Stimulated activated CD4-positive, alpha-beta T cell treated with anti-CD3 and anti-CD28 coated beads, Interleukin-15, amount 100 ng/mL, for 48 hours (primary cell): Measurements from ENCODE around the gene PRKACG.
"Not testable (repeated sequence)": the region's sequence is repeated elsewhere in the genome, so short reads cannot be mapped to it uniquely, and the experiment has no call there.

ENCODE experiments used
- DNase-seq, 2 donors: peaks; one replicate each; pipeline ENCODE4 v3.0.0-alpha.2; 2020; ENCODE audit warnings: low read depth in 2 of 2

Gene PRKACG

DNA sequence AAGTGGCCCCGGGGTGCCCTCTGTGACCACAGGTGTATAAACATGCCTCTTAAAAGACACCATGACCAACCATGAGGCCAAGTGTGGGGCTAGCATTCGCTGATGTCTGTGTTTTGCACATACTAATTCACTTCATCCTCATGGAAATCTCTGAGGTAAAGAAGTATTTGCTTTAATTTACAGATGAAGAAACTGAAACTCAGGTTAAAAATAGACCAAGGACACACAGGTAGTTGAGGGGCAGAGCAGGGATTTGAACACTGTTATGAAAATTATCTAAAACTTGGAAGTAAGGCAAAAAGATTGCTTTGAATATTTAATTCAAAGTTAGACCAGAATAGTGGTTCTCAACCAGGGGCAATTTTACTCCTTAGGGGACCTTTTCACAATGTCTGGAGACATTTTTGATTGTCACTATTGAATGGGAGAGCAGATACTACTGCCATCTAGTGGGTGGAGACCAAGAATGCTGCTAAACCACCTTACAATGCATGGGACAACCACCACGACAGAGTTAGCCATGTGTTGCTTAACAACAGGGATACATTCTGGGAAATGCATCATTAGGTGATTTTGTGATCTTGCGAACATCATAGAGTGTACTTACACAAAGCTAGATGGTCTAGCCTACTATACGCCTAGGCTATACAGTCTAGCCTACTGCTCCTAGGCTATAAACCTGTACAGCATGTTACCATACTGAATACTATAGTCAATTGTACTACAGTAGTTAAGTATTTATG lies 13.6 kb upstream of the PRKACG start:
- peak in 1 of 2 donors; percentile 29 for DNase-seq

DNA sequence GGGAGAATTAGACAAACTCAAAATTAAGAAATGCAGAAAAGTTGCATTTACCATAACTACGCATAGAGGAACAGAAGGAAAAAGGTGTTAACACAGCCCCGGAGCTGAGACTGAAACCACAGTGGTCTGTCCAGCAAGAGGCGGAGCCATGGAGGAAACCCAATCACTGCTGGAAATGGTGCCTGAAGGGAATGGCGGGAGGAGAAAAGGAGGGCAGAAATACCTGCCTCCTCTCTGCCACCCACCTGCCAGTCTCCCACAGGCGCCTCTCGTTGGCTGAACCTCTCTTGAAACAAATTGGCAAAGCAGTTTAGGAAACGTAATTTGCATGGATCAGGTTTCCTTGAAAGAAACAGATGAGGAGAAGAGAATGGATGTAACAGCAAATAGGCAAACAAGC lies 9.7 kb upstream of the PRKACG start:
- DNase-seq: no peak

DNA sequence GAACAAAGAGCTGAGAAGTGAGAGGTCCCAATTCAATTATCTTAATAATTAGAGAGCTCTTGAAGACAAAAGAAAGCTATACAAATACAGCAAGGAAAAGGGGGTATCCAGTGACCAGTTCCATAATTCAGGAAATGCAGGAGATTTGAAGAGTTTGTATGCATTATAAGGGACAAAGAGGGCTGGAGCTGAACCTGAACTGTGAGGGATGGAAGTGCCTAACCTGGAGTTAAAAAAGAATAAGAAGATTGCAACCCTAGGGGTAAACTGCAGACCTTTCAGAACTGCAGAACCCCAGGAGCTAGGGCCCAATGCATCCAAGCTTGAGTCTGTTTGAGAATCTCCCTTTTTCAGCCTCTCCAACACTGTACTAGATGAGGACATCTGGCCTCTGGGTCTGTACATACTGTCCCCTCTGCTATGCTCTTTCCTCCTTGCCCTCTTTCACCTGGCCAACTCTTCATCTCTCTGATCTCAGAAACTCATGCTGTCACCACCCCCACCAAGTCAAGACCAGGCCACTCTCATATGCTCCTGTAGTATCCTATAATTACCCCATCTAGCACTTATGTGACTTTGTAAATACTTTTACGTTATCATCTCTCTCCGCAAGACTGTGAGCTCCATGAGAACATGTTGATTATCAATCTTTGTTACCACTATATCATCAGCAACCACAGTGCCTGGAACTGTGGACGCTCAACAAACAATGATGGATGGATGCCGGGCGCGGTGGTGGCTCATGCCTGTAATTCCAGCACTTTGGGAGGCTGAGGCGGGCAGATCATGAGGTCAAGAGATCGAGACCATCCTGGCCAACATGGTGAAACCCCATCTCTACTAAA lies 6.6 kb upstream of the PRKACG start:
- DNase-seq: no peak

DNA sequence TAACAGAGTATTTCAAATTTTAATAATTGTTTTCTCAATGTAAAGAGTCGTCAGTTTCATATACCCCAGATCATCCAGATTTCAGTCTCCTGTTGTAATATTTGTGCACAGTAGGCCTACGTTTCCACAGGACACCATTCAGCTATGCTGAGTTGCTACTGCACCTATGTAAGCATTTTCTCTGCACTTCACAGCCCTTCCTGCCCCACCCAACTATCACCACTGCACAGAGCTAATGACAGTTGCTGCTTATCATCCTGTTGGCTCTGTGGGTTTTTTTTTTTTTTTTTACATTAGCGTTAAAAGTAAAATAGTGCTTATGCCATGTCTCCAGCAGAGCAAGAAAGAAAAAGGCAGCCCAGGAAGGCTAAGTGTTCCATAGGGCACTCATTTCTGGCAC lies 5.9 kb upstream of the PRKACG start:
- DNase-seq: no peak

DNA sequence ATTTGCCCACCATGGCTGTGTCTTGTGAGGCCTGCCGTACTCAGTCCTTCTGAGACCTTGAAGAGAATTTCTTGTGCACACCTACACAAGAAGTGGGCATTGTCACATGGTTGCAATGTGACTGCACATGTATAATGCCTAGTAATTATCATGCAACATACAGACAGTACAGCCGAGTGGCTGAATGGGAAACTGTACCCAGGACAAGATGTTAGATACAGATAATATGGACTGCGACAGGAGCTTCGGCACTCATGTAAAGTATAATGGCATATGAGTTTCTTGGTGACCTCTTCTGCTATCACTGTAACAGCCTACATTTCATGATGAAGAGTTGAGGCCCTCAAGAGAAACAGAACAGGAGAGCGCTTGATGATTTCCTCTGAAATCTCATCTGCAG lies 4.8 kb upstream of the PRKACG start:
- DNase-seq: no peak

DNA sequence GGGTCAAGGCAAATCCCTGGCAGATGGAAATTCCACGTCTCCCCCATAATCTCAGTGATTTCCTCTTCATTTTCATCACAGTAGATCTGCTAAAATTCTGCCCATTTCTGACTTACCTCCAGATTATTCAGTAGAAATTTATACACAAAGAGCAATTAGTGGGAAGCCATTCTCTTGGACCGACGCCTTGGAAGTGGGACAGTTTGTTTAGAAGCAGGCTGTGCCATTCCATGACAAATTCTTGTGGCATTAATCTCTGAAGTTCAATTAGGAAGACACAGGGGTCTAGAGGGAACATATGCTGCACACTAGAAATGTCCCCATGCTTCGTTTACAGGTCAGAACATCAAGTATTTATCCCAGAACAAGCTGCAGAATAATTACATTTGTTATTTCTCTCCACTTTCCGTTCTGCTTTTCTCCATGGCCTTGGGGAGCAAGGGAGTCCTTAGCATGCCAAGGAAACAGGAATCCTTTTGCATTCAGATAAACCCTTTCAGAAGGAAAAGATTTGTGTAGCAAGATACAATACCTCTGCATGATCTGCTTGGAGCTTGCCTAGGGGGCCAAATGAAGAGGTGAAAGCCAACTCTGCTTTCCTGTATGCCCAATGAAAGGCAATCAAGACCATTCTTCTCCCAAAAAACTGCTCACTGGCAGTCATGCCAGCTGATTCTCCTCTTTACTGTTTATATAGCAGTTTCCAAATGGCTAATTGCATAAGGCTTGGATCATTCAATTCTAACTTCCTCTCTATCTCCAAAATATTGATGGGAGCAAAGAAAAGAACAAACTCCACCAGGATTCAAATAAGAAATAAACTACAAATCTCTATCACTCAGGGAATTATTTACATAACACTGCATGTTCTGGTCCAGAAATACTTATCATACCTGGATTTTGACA lies 2.5 kb upstream of the PRKACG start:
- no peak for DNase-seq

DNA sequence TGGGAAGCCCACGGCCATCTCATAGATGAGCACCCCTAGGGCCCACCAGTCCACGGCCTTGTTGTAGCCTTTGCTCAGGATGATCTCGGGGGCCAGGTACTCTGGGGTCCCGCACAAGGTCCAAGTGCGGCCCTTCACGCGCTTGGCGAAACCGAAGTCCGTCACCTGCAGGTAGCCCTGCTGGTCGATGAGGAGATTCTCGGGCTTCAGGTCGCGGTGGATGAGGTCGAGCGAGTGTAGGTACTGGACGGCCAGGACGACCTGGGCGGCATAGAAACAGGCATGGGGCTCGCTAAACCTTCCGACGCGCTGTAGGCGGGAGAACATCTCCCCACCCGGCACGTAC lies 558 bp downstream of the PRKACG start:
- DNase-seq: no peak

DNA sequence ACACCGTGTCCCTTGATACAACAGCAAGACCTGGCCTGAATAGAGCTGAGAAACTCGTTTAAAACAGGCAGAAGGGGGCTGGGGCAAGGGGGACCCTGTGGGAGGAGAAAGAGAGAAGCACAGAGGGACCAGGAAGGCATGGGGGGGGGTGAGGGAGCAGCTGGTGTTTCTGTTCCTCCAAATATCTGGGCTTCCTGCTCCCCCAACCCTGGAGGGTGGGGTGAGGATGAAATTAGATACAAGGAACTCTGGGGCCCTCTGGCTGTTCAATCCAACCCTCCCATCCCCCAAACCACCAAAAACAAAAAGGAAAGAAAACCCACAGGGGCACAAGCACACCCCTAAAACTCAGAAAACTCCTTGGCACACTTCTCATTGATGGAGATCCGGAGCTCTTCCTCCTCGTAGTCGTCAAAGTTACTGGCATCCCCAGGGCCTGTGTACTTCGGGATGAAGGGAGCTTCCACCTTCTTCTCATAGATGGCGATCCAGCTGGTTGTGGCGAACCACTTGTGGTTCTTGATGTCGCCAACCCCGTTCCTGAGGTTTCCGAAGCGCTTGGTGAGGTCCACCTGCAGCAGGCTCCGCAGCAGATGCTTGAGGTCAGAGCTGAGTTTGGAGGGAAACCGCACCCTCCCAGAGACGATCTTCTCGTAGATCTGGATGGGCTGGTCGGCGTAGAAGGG lies 1.1 kb downstream of the PRKACG start:
- no peak for DNase-seq

DNA sequence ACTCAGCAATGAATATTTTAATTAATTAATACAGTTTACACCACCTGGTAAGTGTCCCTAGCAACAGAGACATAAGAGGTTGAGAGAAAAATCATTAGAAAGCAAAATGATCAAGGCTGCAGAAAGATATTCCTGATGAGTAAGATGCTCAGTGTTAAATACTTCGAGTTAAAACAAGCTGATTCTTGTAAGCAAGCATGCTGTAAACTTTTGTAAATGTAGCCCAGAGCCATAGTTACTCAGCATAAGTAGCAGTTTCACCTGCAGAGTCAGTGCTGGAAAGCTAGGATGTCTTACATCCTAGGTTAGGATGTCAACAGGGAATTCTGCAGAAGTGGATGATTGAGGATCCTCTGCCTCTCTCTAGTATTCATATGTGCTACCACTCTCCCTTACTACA lies 4.2 kb downstream of the PRKACG start:
- DNase-seq: no peak

DNA sequence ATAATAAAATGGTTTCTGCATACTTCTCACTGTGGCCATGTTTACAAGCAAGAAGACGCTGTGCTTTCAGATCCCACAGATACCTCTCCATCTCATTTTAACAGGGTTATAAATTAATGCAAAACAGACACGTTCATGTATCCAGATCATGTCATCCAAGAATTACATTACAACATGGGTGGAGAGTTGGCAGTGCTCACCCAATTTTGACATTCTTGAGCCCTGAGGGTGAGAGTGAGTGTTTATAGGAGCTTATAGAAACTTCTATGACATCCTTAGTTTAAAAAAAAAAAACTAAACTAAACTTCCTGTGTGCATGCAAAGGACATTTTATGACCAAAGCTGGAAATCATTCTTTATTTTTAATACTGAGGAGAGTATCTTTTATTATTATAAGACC lies 9.1 kb downstream of the PRKACG start:
- no peak for DNase-seq

DNA sequence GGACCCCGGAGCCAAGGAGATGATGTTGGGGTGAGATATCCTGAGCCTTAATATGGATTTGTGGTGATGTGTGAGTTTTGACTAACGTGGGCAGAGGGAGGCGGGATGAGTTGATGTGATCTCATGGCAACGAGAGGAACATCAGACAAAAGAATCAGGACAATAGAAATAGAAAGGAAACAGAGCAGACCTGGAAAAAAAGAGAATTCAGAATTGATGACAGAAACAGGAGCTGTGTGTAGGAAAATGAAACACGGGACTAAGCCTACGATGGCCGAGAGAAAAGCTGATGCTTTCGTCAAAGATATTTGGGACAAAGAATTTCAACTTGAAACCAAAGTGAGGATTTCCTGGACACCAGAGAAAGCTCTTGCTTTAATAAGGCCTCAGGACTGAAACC lies 10.9 kb downstream of the PRKACG start:
- no peak for DNase-seq

DNA sequence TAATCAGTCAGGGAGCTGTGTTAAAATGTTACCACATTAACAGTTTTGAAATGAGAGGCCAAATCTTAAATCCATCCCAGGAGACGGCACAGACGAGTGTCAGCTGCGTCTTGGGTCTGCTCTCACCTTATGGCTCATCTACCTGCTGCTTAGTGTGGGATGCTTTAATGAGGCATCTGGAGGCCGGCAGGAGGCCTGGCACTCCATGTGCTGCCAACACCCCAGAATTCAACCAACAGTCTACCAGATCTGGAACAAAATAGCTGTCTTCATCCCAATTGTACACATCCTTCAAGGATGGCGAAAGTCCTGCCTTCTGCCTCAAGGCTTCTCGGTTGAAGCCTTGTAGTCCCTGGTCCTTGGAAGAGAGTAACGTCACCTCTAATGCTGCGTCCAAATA lies 12.0 kb downstream of the PRKACG start:
- no peak for DNase-seq

DNA sequence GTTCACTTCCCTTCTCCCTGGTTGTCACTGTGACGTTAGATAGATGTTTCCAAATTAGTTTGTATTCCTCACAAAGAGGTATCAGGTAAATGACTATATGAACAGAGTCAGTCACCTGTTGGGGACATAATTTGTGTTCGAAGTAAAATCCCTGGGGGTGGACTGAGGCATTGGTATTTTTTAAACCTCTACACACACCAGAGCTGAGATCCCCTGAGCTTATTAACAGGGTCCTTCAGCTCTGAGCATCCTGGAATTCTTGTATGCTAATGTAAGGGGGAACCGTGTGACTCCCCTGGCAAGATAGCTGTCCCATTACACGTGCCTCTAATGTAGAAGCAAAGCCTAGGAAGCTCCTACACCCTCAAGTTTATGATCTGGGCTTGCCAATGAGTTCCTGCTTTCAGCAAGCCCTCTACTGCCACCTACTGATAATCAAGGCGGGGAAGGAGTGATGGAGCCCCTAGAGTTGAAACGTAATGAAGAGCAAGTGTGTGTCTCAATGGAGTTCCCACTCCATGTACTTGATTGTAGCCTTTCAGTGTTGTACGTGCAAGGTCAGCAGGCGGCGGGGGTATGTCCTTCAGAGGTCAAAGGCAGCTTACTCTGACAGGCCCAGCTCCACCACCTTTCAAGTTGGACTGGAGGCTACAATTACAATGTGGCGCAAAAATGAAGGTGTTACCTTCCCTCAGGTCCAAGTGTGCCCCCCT lies 14.4 kb downstream of the PRKACG start:
- peak; percentile 30 to 60 for DNase-seq

DNA sequence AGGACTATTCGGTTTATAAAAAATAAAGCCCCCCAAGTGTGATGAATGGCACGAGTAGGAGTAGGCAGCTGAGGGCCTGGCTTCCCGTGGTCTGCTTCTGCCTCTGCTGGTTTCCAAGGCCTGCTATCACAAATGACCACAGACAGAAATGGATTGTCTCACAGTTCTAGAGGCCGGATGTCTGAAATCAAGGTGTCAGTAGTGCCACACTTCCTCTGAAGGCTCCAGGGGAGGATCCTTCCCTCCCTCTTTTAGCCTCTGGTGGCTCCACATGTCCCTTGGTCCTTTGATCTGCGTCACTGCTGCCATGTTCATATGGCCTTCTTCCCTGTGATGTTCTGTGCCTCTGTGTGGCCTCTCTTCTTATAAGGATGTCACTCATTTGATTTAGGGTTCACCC lies 15.1 kb downstream of the PRKACG start:
- DNase-seq: no peak

DNA sequence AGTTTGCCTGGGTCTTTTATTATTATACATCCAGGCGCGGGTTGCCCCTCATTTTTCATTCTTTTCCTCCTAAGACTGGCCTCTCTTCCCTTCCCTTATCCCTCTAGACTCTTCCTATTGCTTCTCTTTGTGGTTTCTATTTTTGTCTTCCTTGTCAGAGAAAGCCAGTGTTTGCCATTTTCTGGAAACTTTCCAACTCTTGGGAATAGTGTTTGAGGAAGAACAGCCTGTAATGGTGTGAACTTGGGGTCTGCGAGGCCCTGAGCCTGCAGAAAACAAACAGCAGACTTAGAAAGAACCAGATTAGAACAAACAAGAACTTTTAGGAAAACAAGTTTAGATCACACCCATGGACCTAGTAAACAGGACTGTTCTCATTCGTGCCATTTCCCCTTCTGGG lies 15.5 kb downstream of the PRKACG start:
- DNase-seq: no peak

DNA sequence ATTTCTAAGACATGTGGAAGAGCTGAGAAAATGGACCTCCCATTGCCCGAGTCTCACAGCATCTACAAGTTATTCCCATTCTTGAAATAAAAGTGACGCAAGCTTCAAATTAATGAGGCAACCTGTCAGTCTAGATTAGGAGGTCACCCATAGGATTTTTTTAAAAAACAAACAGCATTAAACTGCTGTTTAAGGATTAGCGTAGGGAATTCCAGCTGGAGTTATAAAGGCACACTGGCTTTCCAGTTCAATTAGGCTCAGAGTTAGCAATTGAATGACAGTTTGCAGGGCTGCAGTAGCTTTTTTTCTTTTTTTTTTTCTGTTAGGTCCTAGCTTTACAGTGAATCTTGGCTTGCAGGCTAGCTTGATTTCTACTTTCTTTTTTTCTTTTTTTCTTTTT lies 16.2 kb downstream of the PRKACG start:
- no peak for DNase-seq

DNA sequence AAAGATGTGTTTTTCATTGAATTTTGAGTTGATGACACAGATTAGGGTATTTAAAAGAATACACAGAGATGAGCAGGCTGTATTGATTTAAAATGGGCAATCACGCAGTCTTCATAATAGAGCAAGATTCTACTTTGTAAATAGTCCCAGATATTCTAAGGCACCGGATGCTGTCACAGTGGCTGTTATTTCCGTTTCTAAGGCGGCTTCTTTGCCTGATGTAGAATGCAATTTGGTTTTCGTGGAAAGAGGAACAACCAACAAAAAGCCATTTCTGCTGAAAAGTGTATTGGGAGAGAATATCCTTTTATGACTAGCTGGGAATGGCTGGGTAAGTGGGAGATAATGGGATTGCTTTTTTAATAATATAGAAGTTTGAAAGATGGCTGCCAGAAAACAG lies 17.5 kb downstream of the PRKACG start:
- no peak for DNase-seq

DNA sequence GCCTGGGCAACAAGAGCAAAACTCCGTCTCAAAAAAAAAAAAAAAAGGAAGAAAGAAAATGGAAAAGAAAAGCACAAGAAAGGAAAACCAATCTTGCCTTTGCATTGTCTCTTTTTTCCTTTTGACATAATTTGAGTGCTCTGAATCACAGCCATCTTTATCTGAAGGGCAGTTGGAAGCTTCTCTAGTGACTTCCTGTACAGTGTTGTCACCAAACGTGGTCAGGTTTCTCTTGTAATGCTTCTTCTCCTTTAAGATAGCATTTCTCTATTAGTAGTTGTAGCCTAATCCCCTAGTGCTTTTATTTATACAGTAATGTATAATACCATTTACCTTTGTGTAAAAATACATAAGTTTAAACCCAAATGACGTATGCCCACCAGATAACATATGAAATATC lies 18.1 kb downstream of the PRKACG start:
- no peak for DNase-seq

DNA sequence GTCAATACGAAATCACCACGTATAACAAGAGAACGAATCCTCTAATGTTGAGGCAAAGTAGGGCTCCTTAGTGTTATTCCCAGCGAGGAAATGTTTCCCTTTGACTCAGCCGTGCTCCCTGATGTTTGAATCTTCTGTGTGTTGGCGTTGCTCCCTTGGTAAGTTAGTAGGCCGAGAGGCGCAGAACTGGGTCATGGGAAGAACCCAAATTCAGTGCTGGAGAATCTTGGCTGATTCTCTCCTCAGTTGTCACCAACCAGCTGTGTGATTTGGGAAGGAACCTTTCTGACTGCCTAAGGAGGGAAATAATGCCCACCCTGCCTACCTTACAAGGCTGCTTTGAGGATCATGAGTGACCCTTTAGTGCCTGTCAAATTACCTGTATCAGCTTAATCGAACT lies 22.5 kb downstream of the PRKACG start:
- no peak for DNase-seq

DNA sequence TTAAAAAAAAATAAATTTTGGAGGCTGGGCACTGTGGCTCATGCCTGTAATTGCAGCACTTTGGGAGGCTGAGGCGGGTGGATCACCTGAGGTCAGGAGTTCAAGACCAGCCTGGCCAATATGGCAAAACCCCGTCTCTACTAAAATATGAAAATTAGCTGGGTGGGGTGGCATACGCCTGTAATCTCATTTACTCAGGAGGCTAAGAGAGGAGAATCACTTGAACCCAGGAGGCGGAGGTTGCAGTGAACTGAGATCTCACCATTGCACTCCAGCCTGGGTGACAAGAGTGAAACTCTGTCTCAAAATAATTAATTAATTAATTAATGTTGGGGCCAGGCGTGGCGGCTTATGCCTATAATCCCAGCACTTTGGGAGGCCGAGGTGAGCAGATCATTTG lies 27.0 kb downstream of the PRKACG start:
- DNase-seq: not testable (repeated sequence)
